ENCODE measurements around the gene ASB18. TPM values are rescaled to one million over a fixed set of nuclear protein-coding genes. Genes with fewer than 3 reads are reported as not detected.

The ASB18 gene
- polyA plus RNA-seq, 2 donors: not detected

DNA sequence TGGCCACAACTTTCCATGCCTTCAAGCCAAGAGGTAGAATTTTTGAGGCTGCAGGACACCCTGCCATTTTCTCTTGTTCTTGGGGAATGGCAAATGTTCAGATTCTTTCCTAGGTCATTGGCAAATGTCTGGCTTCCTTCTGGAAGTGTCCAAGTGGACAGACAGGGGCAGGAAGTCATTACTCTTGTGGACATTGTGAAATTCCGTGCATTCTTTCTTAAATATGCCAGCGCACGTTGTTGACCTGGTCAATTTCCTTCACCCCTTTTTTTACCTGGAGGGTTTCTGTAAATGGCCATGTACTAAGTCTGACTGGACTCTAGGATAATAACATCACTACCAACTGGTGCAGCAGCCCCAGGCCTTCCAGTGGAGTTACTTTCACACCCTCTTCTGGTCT, 13.9 kb downstream of the ASB18 start:
- H3K36me3 ChIP-seq (ENCODE audit: control insufficient read depth in 2 of 2, insufficient read depth in 2 of 2, low read length in 1 of 2): no peaks in the 10 kb centered on the region
- H3K27me3 ChIP-seq (ENCODE audit: control insufficient read depth in 1 of 2, insufficient read depth in 2 of 2, low read length in 2 of 2): no peaks in the 10 kb centered on the region
- no peak overlapping the region for H3K4me3 ChIP-seq (ENCODE audit: low read depth in 1 of 2, low read length in 2 of 2)
- no peaks in the 10 kb centered on the region for H3K4me1 ChIP-seq (ENCODE audit: control insufficient read depth in 2 of 2, insufficient read depth in 2 of 2, low read length in 1 of 2)
- H3K9me3 ChIP-seq (ENCODE audit: control insufficient read depth in 2 of 2, insufficient read depth in 1 of 2, low read depth in 1 of 2, low read length in 1 of 2): peaks cover 0 to 2% of the 10 kb centered on the region in 2 donors
- H3K27ac ChIP-seq (ENCODE audit: low read depth in 2 of 2, low read length in 1 of 2): no peak overlapping the region
- 39 to 51% methylated on average over 3 of the region's 3 CpGs for whole genome bisulfite sequencing, 2 donors

DNA sequence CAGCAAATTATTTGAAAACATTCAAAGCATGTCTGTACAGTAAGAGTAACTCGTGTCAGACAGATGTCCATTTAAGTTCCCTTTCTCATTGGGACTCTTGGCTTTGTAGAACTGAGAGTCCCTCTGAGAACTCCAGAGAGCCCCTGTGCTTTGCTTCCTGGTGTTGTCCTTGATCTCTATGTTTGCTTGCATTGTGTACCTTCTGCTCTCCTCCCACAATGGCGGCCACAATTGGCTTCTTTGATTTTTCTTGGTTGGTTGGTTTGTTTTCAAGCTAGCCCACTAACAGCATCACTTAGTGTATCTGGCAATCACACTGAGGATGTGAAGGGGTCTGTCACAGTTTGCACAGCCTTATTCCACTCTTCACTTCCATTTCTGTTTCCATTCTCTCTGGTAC, 15.1 kb downstream of the ASB18 start:
- Histone ChIP-seq H3K4me3 (ENCODE audit: low read depth in 1 of 2, low read length in 2 of 2) (no peak overlapping the region), H3K27ac (ENCODE audit: low read depth in 2 of 2, low read length in 1 of 2) (no peak overlapping the region), H3K36me3 (ENCODE audit: control insufficient read depth in 2 of 2, insufficient read depth in 2 of 2, low read length in 1 of 2) (no peaks in the 10 kb centered on the region), H3K27me3 (ENCODE audit: control insufficient read depth in 1 of 2, insufficient read depth in 2 of 2, low read length in 2 of 2) (no peaks in the 10 kb centered on the region), H3K9me3 (ENCODE audit: control insufficient read depth in 2 of 2, insufficient read depth in 1 of 2, low read depth in 1 of 2, low read length in 1 of 2) (peaks cover 0 to 2% of the 10 kb centered on the region in 2 donors), H3K4me1 (ENCODE audit: control insufficient read depth in 2 of 2, insufficient read depth in 2 of 2, low read length in 1 of 2) (no peaks in the 10 kb centered on the region)
- WGBS, 2 donors: 68 to 73% methylated on average over 2 of the region's 2 CpGs

DNA sequence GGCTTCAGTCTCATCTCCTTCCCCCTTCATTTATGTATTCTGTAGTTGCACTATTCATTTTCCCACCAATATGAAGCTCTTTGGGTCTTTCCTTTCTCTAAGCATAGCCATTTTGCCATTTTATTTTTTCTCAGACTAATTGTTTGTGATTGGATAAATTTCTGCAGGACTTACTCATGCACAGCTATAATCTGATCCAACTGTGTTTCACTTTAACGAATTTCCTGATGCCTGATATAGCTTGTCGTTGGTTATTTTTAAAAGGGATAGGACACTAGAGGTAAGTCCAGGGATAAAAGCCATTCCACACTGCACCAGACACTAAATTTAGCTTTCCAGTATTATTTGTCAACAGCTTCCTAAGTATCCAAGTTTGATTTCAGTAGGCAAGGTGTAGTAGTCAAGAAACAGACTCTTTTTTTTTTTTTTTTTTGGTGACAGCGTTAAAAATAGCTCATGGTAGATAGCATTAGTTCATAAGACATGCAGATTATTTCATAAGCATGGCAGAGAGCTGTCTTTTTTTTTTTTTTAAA, 17.4 kb downstream of the ASB18 start:
- 51 to 76% methylated on average over 3 of the region's 3 CpGs for WGBS, 2 donors
- Histone ChIP-seq H3K9me3 (ENCODE audit: control insufficient read depth in 2 of 2, insufficient read depth in 1 of 2, low read depth in 1 of 2, low read length in 1 of 2) (peaks cover 0 to 2% of the 10 kb centered on the region in 2 donors), H3K36me3 (ENCODE audit: control insufficient read depth in 2 of 2, insufficient read depth in 2 of 2, low read length in 1 of 2) (no peaks in the 10 kb centered on the region), H3K4me1 (ENCODE audit: control insufficient read depth in 2 of 2, insufficient read depth in 2 of 2, low read length in 1 of 2) (no peaks in the 10 kb centered on the region), H3K4me3 (ENCODE audit: low read depth in 1 of 2, low read length in 2 of 2) (no peak overlapping the region), H3K27ac (ENCODE audit: low read depth in 2 of 2, low read length in 1 of 2) (no peak overlapping the region), H3K27me3 (ENCODE audit: control insufficient read depth in 1 of 2, insufficient read depth in 2 of 2, low read length in 2 of 2) (no peaks in the 10 kb centered on the region)

DNA sequence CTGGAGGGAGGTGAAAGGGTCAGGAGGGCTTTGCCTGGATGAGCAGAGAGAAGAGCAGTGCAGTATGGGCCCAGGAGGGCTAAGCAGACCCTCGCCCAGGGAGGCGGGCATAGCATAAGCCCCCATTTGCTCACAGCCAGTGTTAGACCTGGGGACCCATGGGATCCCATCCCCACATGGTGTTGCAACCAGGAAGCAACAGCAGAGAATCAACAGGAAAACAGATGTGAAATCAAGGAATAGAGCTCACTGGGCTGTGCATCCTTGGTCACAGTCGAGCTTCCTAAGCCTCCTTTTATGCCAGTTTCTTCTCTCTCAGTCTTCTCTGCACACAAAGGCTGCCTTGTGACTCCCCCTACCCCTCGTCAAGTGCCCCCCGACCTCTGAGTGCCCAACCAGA, 19.9 kb downstream of the ASB18 start:
- Histone ChIP-seq H3K27ac (ENCODE audit: low read depth in 2 of 2, low read length in 1 of 2) (no peak overlapping the region), H3K4me3 (ENCODE audit: low read depth in 1 of 2, low read length in 2 of 2) (no peak overlapping the region), H3K27me3 (ENCODE audit: control insufficient read depth in 1 of 2, insufficient read depth in 2 of 2, low read length in 2 of 2) (peaks cover 0 to 5% of the 10 kb centered on the region in 2 donors), H3K4me1 (ENCODE audit: control insufficient read depth in 2 of 2, insufficient read depth in 2 of 2, low read length in 1 of 2) (no peaks in the 10 kb centered on the region), H3K9me3 (ENCODE audit: control insufficient read depth in 2 of 2, insufficient read depth in 1 of 2, low read depth in 1 of 2, low read length in 1 of 2) (peaks cover 0 to 2% of the 10 kb centered on the region in 2 donors), H3K36me3 (ENCODE audit: control insufficient read depth in 2 of 2, insufficient read depth in 2 of 2, low read length in 1 of 2) (no peaks in the 10 kb centered on the region)
- WGBS, 2 donors: 75 to 82% methylated on average over 5 of the region's 5 CpGs

DNA sequence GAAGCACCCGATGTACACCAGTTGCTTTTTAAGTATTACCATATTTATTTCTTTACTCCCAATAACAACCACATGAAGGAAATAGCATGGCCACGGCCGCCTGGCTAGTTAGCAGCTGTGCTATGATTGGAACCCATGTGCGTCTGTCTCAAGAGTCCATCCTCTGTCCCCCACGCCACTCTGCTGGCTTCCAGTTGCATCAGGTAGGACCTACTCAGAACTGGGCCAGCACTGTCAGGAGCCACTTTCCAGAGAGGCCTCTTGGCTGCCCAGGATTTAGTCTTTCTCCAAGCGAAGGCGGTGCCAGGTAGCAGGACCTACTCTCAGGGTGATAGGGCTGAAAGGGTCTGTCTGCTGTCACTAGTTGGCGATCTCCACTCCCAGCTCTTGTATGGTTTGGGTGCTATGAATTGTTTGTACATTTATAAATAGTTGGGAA, 22.1 kb downstream of the ASB18 start:
- H3K4me3 ChIP-seq (ENCODE audit: low read depth in 1 of 2, low read length in 2 of 2): no peak overlapping the region
- peaks cover 0 to 5% of the 10 kb centered on the region in 2 donors for H3K9me3 ChIP-seq (ENCODE audit: control insufficient read depth in 2 of 2, insufficient read depth in 1 of 2, low read depth in 1 of 2, low read length in 1 of 2)
- peaks cover 6 to 8% of the 10 kb centered on the region in 2 donors for H3K27me3 ChIP-seq (ENCODE audit: control insufficient read depth in 1 of 2, insufficient read depth in 2 of 2, low read length in 2 of 2)
- no peaks in the 10 kb centered on the region for H3K36me3 ChIP-seq (ENCODE audit: control insufficient read depth in 2 of 2, insufficient read depth in 2 of 2, low read length in 1 of 2)
- 91 to 92% methylated on average over 8 of the region's 8 CpGs for WGBS, 2 donors
- no peak overlapping the region for H3K27ac ChIP-seq (ENCODE audit: low read depth in 2 of 2, low read length in 1 of 2)
- H3K4me1 ChIP-seq (ENCODE audit: control insufficient read depth in 2 of 2, insufficient read depth in 2 of 2, low read length in 1 of 2): peaks cover 0 to 3% of the 10 kb centered on the region in 2 donors

DNA sequence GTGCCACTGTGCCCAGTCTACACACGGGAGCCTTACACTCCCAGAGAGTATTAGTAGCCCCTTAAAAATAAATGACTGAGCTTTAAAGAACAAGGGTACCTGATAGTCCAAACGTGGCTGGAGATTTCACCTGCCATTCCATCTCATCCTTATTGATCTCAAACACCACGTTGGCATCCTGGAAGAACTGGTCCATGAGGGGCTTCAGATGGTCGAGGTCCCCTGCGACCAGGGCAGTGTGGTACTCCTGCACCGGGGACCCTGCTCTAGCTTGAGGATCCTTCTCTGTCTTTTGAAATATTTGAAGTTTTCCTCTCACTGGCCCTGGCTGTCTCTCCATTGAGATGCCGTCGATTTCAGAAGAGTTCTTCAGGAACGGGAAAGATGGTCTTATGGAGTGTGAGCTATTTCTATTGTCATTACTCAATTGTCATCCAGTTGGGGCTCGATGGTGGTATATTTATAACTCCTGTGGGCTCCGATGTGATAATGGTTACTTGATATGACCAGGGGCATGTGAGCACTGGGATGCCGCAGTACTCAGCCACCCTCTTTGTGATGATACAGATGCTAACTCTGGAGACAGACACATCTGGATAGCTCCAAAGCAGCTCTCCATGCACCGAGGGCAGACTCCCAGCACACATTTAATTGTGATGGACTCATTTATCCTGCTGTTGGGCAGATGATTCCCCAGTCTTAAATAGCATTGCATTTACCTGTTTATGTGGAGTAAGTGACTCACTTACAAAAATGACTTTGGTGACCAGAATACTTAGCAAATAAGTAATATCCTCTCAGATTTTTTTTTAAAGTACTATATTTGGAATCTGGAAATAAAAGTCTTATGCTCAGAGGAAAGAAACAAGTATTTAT, 22.8 kb downstream of the ASB18 start:
- Histone ChIP-seq H3K27ac (ENCODE audit: low read depth in 2 of 2, low read length in 1 of 2) (no peak overlapping the region), H3K36me3 (ENCODE audit: control insufficient read depth in 2 of 2, insufficient read depth in 2 of 2, low read length in 1 of 2) (no peaks in the 10 kb centered on the region), H3K27me3 (ENCODE audit: control insufficient read depth in 1 of 2, insufficient read depth in 2 of 2, low read length in 2 of 2) (peaks cover 8 to 12% of the 10 kb centered on the region in 2 donors), H3K4me3 (ENCODE audit: low read depth in 1 of 2, low read length in 2 of 2) (no peak overlapping the region), H3K9me3 (ENCODE audit: control insufficient read depth in 2 of 2, insufficient read depth in 1 of 2, low read depth in 1 of 2, low read length in 1 of 2) (peaks cover 0 to 5% of the 10 kb centered on the region in 2 donors), H3K4me1 (ENCODE audit: control insufficient read depth in 2 of 2, insufficient read depth in 2 of 2, low read length in 1 of 2) (peaks cover 3% of the 10 kb centered on the region in 2 donors)
- WGBS, 2 donors: 80 to 81% methylated on average over 13 of the region's 13 CpGs

DNA sequence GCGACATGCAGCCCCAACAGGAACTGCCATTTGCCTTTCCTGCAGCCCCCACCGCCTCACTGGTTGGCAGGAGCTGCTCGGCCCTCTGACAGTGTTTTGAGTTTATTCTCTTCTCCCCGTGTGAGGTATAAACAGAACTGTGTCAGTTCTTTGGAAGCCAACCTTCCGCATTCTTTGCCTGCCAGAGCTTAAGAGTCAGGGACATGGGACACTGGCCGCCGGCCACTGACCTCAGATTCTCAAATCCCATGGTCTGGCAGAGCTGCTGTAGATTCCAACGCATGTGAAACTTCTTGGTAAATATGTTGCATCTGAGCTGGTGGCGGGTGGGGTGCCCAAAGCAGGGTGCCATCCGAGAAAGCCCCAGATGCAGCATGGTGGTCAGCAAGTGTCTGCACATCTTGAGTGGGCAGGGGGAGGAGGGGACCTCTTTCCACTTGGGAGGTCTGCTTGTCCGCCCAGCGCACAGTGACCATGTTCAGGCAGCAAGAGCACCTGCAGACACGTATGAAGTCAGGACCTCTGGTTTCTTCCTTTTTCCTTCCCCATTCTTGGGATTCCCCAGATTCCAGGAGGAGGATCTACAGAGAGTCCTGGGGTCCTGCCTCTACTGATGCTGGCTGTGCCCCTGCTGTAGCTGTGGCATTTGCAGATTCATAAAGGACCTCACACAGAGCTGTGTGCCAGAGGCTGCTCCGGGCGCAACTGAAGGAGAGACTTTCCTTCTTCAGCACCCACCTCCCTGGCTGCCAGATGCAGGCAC, 23.8 kb downstream of the ASB18 start:
- WGBS, 2 donors: 47 to 62% methylated on average over 15 of the region's 15 CpGs
- Histone ChIP-seq H3K27me3 (ENCODE audit: control insufficient read depth in 1 of 2, insufficient read depth in 2 of 2, low read length in 2 of 2) (peaks cover 8 to 13% of the 10 kb centered on the region in 2 donors), H3K9me3 (ENCODE audit: control insufficient read depth in 2 of 2, insufficient read depth in 1 of 2, low read depth in 1 of 2, low read length in 1 of 2) (peaks cover 0 to 3% of the 10 kb centered on the region in 2 donors), H3K4me3 (ENCODE audit: low read depth in 1 of 2, low read length in 2 of 2) (no peak overlapping the region), H3K4me1 (ENCODE audit: control insufficient read depth in 2 of 2, insufficient read depth in 2 of 2, low read length in 1 of 2) (peaks cover 3% of the 10 kb centered on the region in 2 donors), H3K27ac (ENCODE audit: low read depth in 2 of 2, low read length in 1 of 2) (no peak overlapping the region), H3K36me3 (ENCODE audit: control insufficient read depth in 2 of 2, insufficient read depth in 2 of 2, low read length in 1 of 2) (no peaks in the 10 kb centered on the region)

DNA sequence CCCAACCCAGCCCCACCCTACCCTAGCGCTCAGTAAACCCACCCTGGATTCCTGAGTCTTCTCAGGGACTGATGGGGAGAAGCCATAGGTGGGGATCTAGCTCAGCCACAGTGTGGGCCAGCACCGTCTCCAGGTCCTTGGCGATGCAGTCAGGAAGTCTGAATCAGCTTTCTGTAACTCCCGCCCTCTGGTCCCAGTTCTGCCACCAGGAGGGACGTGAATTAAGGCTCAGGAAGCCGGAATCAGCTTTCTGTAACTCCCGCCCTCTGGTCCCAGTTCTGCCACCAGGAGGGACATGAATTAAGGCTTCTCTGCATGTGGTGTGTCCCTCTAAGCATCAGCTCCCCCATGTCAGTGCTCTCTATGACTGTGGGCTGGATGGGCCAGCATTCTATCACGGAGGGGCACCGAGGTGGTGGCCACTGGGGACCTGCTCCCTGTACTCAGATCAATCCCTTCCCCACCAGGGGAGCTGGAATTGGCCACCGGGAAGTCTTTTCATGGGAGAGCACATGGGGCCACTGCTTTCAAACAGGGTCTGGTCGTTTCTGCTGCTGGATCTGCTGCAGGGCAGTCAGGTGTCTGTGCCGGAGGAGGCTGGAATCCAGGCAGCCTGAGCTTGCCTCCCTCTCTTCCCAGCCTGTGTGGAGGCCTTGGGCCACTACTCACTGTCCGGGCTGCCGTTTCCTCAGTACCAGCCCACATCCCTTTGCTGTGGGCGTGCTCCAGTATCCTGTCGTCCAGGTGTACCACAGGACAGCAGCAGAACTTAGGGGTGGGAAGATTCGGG, 24.7 kb downstream of the ASB18 start:
- H3K27ac ChIP-seq (ENCODE audit: low read depth in 2 of 2, low read length in 1 of 2): no peak overlapping the region
- peaks cover 0 to 3% of the 10 kb centered on the region in 2 donors for H3K9me3 ChIP-seq (ENCODE audit: control insufficient read depth in 2 of 2, insufficient read depth in 1 of 2, low read depth in 1 of 2, low read length in 1 of 2)
- WGBS, 2 donors: 63 to 67% methylated on average over 17 of the region's 17 CpGs
- no peak overlapping the region for H3K4me3 ChIP-seq (ENCODE audit: low read depth in 1 of 2, low read length in 2 of 2)
- H3K27me3 ChIP-seq (ENCODE audit: control insufficient read depth in 1 of 2, insufficient read depth in 2 of 2, low read length in 2 of 2): peaks cover 8 to 16% of the 10 kb centered on the region in 2 donors
- H3K36me3 ChIP-seq (ENCODE audit: control insufficient read depth in 2 of 2, insufficient read depth in 2 of 2, low read length in 1 of 2): no peaks in the 10 kb centered on the region
- peaks cover 3% of the 10 kb centered on the region in 2 donors for H3K4me1 ChIP-seq (ENCODE audit: control insufficient read depth in 2 of 2, insufficient read depth in 2 of 2, low read length in 1 of 2)

DNA sequence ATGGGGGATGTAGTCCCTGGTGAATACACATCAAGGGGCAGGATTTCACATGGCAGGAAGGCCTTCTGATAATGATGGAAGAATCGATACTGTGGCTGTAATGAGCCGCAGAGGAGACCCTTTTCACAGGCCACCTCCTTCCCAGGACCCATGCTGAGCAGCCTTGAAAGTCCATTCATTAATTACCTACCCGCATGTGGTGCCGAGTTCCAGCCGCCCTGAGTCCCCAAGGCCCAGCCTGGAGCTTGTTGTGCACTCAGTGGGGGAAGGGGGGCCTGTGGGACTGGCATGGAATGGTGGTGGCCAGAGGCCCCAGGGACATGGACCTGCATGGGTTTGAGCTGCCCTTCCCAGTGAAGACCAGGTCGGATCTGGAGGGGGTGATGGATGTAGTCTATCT, 25.5 kb downstream of the ASB18 start:
- Histone ChIP-seq H3K4me3 (ENCODE audit: low read depth in 1 of 2, low read length in 2 of 2) (no peak overlapping the region), H3K4me1 (ENCODE audit: control insufficient read depth in 2 of 2, insufficient read depth in 2 of 2, low read length in 1 of 2) (peaks cover 3% of the 10 kb centered on the region in 2 donors), H3K27me3 (ENCODE audit: control insufficient read depth in 1 of 2, insufficient read depth in 2 of 2, low read length in 2 of 2) (peaks cover 8 to 19% of the 10 kb centered on the region in 2 donors), H3K9me3 (ENCODE audit: control insufficient read depth in 2 of 2, insufficient read depth in 1 of 2, low read depth in 1 of 2, low read length in 1 of 2) (peaks cover 0 to 3% of the 10 kb centered on the region in 2 donors), H3K36me3 (ENCODE audit: control insufficient read depth in 2 of 2, insufficient read depth in 2 of 2, low read length in 1 of 2) (no peaks in the 10 kb centered on the region), H3K27ac (ENCODE audit: low read depth in 2 of 2, low read length in 1 of 2) (no peak overlapping the region)
- 62 to 73% methylated on average over 6 of the region's 6 CpGs for WGBS, 2 donors

Measured in esophagus (tissue), 2 donors.